ENCODE results near the gene SUCLG1.

GRCh38 chr2:84458551-84459017 lies 496 bp downstream of the SUCLG1 start:
- TF ChIP-seq CTCF (IDR thresholded peaks at IDR 0.05) (no peak), POLR2A (IDR thresholded peaks at IDR 0.05) (no peak), POLR2AphosphoS5 (IDR thresholded peaks at IDR 0.05) (no peak)

All from gastroesophageal sphincter (tissue), 3 donors.